HUES6 (cell line): ENCODE measurements around the gene YTHDF2.
"Not testable (repeated sequence)": the region's sequence is repeated elsewhere in the genome, so short reads cannot be mapped to it uniquely, and the experiment has no call there.

Experiments
- H3K27ac ChIP-seq: 2 replicates; pipeline ENCODE4 v1.7.0; 2013; ENCODE audit warnings: low read depth, mild to moderate bottlenecking, low read length, inconsistent platforms
- H3K27me3 ChIP-seq: 2 replicates; pipeline ENCODE4 v1.6.1; 2013; ENCODE audit warnings: low read length; ENCODE audit not compliant: control insufficient read depth, insufficient read depth
- H3K36me3 ChIP-seq: 2 replicates; pipeline ENCODE4 v1.6.1; 2013; ENCODE audit warnings: low read length; ENCODE audit not compliant: control insufficient read depth, insufficient read depth
- H3K4me1 ChIP-seq: 2 replicates; pipeline ENCODE4 v1.6.1; 2013; ENCODE audit warnings: low read length; ENCODE audit not compliant: control insufficient read depth, insufficient read depth
- H3K4me3 ChIP-seq: 2 replicates; pipeline ENCODE4 v1.5.1; 2013; ENCODE audit warnings: low read depth, low read length
- H3K9ac ChIP-seq: one replicate; pipeline ENCODE4 v1.6.1; 2013; ENCODE audit warnings: mild to moderate bottlenecking, low read length
- H3K9me3 ChIP-seq: 2 replicates; pipeline ENCODE4 v1.6.1; 2013; ENCODE audit warnings: low read depth, low read length; ENCODE audit not compliant: control insufficient read depth, insufficient read depth

YTHDF2 gene

DNA sequence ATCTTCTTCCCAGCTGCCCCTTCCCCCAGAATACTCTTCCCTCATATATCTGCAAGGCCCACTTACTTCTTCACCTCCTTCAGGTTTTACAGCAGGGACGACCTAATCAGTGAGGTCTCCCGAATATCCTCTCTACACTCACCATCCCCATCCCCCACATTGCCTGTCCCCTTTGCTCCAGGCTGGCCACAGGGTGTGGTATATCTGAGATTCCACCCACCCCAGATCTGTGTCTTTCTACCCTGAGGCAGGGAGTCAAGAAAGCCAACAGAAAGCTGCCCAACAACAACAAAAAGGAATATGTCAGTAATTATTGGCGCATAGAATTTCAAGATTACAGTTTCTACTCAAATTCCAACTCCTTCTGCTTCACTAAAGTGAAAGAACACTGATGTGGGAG lies 45.3 kb downstream of the YTHDF2 start:
- Histone ChIP-seq H3K4me1 (peaks cover 10% of the 10 kb centered on the region; the same call in 1 of the 2 replicates), H3K9ac (no peak overlapping the region), H3K27me3 (no peaks in the 10 kb centered on the region), H3K36me3 (no peaks in the 10 kb centered on the region), H3K27ac (no peak overlapping the region), H3K4me3 (no peak overlapping the region), H3K9me3 (no peaks in the 10 kb centered on the region)

DNA sequence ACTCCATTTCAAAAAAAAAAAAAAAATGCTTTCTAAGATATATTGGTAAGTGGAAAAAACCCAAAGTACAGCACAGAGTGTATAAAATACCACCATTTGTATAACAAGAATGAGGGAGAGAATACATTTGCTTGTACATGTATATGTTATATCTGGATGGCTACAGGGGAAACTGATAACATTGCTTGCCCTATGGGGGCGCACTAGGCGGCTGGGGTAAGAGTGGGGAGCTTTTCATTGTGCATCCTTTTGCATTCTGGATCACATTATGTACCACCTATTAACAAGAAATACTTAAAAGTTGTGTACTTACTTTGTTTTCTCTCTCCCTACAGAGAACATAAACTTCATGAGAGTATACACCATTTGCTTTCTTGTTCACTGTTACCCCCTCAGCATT lies 46.6 kb downstream of the YTHDF2 start:
- H3K4me3 ChIP-seq: no peak overlapping the region
- no peak overlapping the region for H3K9ac ChIP-seq
- no peak overlapping the region for H3K27ac ChIP-seq
- H3K27me3 ChIP-seq: no peaks in the 10 kb centered on the region
- H3K9me3 ChIP-seq: no peaks in the 10 kb centered on the region
- no peaks in the 10 kb centered on the region for H3K36me3 ChIP-seq
- peaks cover 10% of the 10 kb centered on the region; the same call in 1 of the 2 replicates for H3K4me1 ChIP-seq

DNA sequence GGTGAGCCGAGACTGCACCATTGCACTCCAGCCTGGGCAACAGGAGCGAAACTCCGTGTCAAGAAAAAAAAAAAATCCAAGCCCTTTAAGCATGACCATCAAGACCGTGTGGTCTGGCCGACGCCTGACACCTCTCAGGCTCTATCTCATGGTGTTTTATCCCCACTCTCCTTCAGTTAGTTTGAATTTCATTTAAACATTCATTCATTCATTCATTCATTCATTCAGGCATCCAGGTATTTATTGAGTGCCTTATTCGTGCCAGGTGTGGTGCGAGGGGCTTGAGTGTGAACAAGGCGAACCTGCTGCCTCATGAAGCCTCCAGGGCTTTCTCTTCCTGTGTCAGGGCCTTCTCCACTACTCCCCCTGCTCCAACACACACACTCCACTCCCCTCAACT lies 52.7 kb downstream of the YTHDF2 start:
- no peaks in the 10 kb centered on the region for H3K36me3 ChIP-seq
- no peaks in the 10 kb centered on the region for H3K27me3 ChIP-seq
- peaks cover 12% of the 10 kb centered on the region; the same call in 1 of the 2 replicates for H3K4me1 ChIP-seq
- no peak overlapping the region for H3K4me3 ChIP-seq
- H3K27ac ChIP-seq: no peak overlapping the region
- no peaks in the 10 kb centered on the region for H3K9me3 ChIP-seq
- no peak overlapping the region for H3K9ac ChIP-seq

DNA sequence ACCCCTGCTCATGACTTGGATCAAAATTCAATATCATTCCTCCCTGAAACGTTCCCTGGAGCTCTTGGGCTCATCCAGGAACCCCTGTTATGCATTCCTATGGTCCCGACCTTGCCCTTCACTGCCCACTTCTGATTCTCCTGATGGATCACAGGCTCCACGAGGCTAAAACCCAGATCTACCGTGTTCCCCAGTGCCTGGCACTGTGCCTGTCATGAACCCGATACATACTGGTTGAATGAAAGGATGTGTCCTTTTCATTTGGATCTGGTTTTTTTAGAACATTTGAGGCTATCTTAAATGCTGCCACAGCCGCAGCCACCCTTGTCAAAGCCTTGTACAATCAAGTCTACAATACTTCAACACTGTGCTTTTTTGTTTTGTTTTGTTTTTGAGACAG lies 53.1 kb downstream of the YTHDF2 start:
- Histone ChIP-seq H3K4me1 (peaks cover 12% of the 10 kb centered on the region; the same call in 1 of the 2 replicates), H3K27me3 (no peaks in the 10 kb centered on the region), H3K4me3 (no peak overlapping the region), H3K9ac (no peak overlapping the region), H3K27ac (no peak overlapping the region), H3K9me3 (no peaks in the 10 kb centered on the region), H3K36me3 (no peaks in the 10 kb centered on the region)

DNA sequence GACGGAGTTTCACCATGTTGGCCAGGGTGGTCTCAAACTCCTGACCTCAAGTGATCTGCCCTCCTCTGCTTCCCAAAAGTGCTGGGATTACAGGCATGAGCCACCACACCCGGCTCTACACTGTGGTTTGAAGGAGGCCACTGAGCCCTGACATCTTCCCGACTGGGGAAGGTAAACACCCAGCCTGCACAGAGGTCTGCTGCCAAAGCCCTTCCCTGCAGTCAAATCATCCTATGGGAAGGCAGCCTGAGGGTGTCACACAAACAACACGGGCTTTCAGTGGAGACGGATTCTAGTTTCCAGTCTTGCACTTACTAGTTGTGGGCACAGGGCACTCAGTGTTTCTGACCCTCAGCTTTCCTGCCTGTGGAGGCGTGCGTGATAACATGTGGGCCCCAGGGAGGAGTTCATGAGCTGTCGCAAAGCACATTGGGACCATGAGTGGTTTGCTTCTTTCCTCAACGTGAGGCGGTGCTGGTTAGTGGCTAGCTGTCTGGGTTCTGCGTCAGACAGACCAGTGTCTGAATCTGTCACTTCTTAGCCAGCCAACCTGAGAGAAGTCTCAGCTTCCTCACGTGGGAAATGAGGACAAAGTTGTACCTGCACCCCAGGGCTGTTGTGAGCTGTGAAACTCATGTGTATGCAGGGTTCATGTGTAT lies 53.8 kb downstream of the YTHDF2 start:
- Histone ChIP-seq H3K9ac (no peak overlapping the region), H3K36me3 (no peaks in the 10 kb centered on the region), H3K27ac (no peak overlapping the region), H3K27me3 (no peaks in the 10 kb centered on the region), H3K4me3 (no peak overlapping the region), H3K9me3 (no peaks in the 10 kb centered on the region), H3K4me1 (peaks cover 12% of the 10 kb centered on the region; the same call in 1 of the 2 replicates)

DNA sequence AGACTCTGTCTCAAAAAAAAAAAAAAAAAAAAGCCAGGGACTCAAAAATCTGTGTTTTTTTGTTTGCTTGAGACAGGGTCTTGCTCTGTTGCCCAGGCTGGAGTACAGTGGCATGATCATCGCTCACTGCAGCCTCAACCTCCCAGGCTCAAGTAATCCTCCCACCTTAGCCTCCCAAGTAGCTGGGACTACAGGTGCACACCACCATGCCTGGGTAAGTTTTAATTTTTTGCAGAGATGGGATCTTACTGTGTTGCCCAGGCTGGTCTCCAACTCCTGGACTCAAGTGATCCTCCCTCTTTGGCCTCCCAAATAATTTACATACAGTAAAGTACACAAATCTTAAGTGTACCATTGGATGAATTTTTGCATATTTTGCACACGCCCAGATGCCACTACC lies 55.2 kb downstream of the YTHDF2 start:
- not testable (repeated sequence) for H3K27ac ChIP-seq, H3K4me3 ChIP-seq, H3K9ac ChIP-seq, H3K9me3 ChIP-seq, H3K36me3 ChIP-seq, H3K27me3 ChIP-seq
- peaks cover 15% of the 10 kb centered on the region; the same call in 1 of the 2 replicates for H3K4me1 ChIP-seq

DNA sequence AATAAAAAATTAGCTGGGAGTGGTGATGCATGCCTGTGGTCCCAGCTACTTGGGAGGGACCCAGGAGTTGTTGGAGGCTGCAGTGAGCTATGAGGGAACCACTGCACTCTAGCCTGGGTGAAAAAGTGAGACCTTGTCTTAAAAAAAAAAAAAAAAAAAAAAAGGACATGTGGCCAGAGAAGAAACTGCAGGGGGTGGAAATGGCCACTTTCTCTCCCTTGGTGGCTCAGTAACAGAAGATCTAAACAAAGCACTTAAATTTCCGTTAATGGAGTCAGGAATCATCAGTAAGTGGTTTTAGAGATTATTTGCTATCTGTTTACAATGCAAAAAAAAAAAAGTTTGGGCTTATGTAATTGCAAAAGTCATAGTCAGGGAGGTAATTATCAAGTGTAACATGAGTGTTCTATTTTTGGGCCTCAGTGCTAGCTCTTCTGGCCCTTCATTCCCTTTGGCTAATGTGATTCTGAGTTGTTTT lies 55.9 kb downstream of the YTHDF2 start:
- Histone ChIP-seq H3K9ac (no peak overlapping the region), H3K36me3 (no peaks in the 10 kb centered on the region), H3K9me3 (no peaks in the 10 kb centered on the region), H3K27ac (no peak overlapping the region), H3K4me3 (no peak overlapping the region), H3K4me1 (peaks cover 15% of the 10 kb centered on the region; the same call in 1 of the 2 replicates), H3K27me3 (no peaks in the 10 kb centered on the region)

DNA sequence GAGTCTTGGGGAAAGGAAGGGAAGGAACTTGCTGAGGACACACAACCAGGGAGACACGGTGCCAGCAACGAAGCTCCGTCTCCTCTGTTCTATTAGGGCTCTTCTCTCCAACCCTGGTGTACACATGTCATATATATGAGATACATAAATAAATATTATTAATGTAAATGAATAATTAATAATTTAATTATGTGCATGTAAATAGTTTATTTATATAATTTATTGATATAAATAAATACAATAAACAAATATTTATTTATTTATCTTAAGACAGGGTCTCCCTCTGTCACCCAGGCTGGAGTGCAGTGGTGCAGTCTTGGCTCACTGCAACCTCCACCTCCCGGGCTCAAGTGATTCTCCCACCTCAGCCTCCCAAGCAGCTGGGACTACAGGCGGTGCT lies 57.8 kb downstream of the YTHDF2 start:
- H3K9ac ChIP-seq, H3K36me3 ChIP-seq, H3K27me3 ChIP-seq, H3K9me3 ChIP-seq, H3K4me3 ChIP-seq, H3K27ac ChIP-seq: not testable (repeated sequence)
- H3K4me1 ChIP-seq: peaks cover 15% of the 10 kb centered on the region; the same call in 1 of the 2 replicates

DNA sequence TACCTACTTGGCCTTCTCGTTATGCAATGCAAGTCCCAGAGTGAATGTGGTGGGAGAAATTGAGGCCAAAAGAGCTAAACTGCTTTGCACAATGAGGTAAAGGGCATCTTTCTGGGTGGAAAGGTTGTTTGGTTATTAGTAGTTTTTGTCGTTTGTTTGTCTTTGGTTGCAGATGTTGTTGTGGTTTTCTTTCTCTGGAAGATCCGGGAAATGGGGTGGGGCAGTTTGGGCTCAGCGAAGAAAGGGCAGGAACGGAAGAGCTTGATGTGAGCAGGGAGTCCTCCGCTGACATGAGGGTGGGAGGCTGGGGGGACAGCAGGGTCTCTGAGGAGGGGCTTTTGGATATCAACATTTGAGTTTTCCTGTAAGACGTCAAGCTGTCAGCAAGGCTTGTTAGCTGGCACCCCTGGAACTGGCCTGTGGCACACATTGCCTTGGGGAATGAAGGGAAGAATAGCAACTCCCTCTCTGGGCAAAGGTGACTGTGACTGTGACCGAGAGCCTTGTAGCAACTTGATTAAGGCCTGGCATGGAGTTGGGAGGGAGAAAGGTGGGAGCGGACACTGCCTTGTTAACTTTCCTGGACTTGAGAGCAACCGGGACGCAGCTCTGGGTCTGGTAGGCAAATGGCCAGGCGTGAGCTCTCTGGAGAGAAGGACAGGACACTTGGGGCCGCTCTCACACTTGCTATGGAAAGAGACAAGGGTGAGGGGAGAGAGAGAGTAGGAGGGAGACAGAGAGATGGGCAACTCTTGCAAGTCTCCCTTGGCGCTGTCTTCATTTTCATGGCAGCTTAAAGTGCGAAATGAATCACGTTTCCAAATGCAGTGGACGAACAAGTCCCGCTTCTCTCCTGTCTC lies 59.8 kb downstream of the YTHDF2 start:
- Histone ChIP-seq H3K36me3 (no peaks in the 10 kb centered on the region), H3K4me1 (peaks cover 23% of the 10 kb centered on the region; the same call in 1 of the 2 replicates), H3K27me3 (no peaks in the 10 kb centered on the region), H3K9me3 (no peaks in the 10 kb centered on the region), H3K9ac (no peak overlapping the region), H3K4me3 (no peak overlapping the region), H3K27ac (no peak overlapping the region)

DNA sequence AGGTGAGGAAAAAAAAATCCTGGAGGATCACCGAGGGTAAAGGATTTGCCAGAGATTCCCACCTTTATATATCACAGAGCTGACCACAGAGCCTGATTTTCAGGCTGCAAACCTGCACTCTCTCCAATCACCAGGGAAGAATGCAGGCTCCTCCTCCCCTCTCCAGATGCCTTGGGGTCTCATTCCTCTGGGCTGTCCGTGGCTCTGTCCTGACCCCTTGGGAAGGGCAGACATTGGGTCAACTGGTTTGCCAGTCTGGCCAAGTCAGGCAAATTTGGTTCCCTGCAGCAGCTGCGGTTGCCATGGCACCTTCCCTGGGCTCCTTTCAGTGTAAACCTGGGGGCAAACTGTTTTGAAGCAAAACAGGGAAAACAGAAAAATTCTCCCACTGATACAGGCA lies 63.6 kb downstream of the YTHDF2 start:
- no peaks in the 10 kb centered on the region for H3K27me3 ChIP-seq
- H3K9ac ChIP-seq: no peak overlapping the region
- no peaks in the 10 kb centered on the region for H3K36me3 ChIP-seq
- no peak overlapping the region for H3K4me3 ChIP-seq
- H3K9me3 ChIP-seq: 0 out of 2 replicates have a peak, but pooled peaks cover 3% of the 10 kb centered on the region
- H3K4me1 ChIP-seq: peaks cover 15% of the 10 kb centered on the region
- no peak overlapping the region for H3K27ac ChIP-seq

DNA sequence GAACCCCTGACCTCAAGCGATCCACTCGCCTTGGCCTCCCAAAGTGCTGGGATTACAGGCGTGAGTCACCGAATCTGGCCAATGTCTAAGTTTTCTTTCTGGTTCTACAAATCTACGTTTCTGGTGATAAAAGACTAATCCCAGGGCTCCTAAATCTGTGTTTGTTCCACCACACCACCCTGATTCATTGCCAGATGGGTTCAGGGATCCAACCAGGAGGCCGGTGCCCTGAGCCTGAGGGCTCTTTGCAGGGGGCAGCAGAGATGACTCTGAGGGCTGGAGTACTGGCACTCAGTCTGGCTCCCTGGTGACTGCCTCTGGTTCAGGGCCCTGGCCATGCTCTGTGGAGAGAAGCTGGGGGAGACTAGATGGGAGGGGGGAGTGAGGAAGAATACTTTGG lies 64.7 kb downstream of the YTHDF2 start:
- Histone ChIP-seq H3K9ac (no peak overlapping the region), H3K27ac (no peak overlapping the region), H3K36me3 (no peaks in the 10 kb centered on the region), H3K4me3 (no peak overlapping the region), H3K27me3 (no peaks in the 10 kb centered on the region), H3K4me1 (peaks cover 12% of the 10 kb centered on the region), H3K9me3 (0 out of 2 replicates have a peak, but pooled peaks cover 3% of the 10 kb centered on the region)
